Subcutaneous abdominal adipose tissue (tissue), 5 donors: ENCODE data around the gene HERC6.
"Not testable (repeated sequence)": the region's sequence is repeated elsewhere in the genome, so short reads cannot be mapped to it uniquely, and the experiment has no call there.

Experiments used
- H3K27ac ChIP-seq: one replicate; pipeline ENCODE4 v1.7.0; 2013; ENCODE audit warnings: low read depth, mild to moderate bottlenecking, inconsistent platforms, low read length, moderate library complexity
- H3K27me3 ChIP-seq, 5 donors: one replicate each; pipeline ENCODE4 v1.7.0; 2013; ENCODE audit warnings: low read length in 5 of 5, inconsistent platforms in 1 of 5; ENCODE audit not compliant: control insufficient read depth in 5 of 5, insufficient read depth in 4 of 5
- H3K36me3 ChIP-seq, 5 donors: one replicate each; pipeline ENCODE4 v1.7.0; 2013; ENCODE audit warnings: low read length in 5 of 5; ENCODE audit not compliant: control insufficient read depth in 5 of 5, insufficient read depth in 5 of 5
- H3K4me1 ChIP-seq, 5 donors: one replicate each; pipeline ENCODE4 v1.7.0; 2013; ENCODE audit warnings: low read length in 5 of 5, mild to moderate bottlenecking in 3 of 5, moderate library complexity in 1 of 5; ENCODE audit not compliant: control insufficient read depth in 5 of 5, insufficient read depth in 5 of 5
- H3K4me3 ChIP-seq, 5 donors: one replicate each; pipeline ENCODE4 v1.7.0; 2013; ENCODE audit warnings: low read length in 5 of 5, low read depth in 1 of 5
- H3K9ac ChIP-seq, 5 donors: one replicate each; pipeline ENCODE4 v1.7.0; 2013; ENCODE audit warnings: low read length in 5 of 5, mild to moderate bottlenecking in 4 of 5, moderate library complexity in 3 of 5
- H3K9me3 ChIP-seq, 5 donors: one replicate each; pipeline ENCODE4 v1.7.0; 2013; ENCODE audit warnings: low read length in 5 of 5; ENCODE audit not compliant: control insufficient read depth in 5 of 5
- donor health status: healthy.
- donor health status: healthy.
- donor health status: healthy.
- donor health status: healthy.
- donor health status: healthy.

HERC6 gene

GRCh38 chr4:88441696-88442095, 63.0 kb downstream of the HERC6 start:
- Histone ChIP-seq H3K4me1 (peaks cover 0 to 13% (median 0%) of the 10 kb centered on the region in 5 donors), H3K9ac (no peak overlapping the region), H3K27ac (no peak overlapping the region), H3K27me3 (no peaks in the 10 kb centered on the region), H3K9me3 (no peaks in the 10 kb centered on the region), H3K36me3 (peaks cover 0 to 22% (median 8%) of the 10 kb centered on the region in 5 donors), H3K4me3 (no peak overlapping the region)

- no peak overlapping the region for H3K9ac ChIP-seq
- H3K36me3 ChIP-seq, result peaks cover 0 to 22% (median 8%) of the 10 kb centered on the region in 5 donors
- no peaks in the 10 kb centered on the region for H3K27me3 ChIP-seq
- H3K4me1 ChIP-seq, result peaks cover 0 to 13% (median 0%) of the 10 kb centered on the region in 5 donors
- no peak overlapping the region for H3K27ac ChIP-seq
- H3K4me3 ChIP-seq, result no peak overlapping the region
- no peaks in the 10 kb centered on the region for H3K9me3 ChIP-seq
Measured at GRCh38 chr4:88442689-88443191, 64.1 kb downstream of the HERC6 start.

- Histone ChIP-seq H3K9ac (no peak overlapping the region), H3K27me3 (no peaks in the 10 kb centered on the region), H3K27ac (no peak overlapping the region), H3K4me3 (no peak overlapping the region), H3K36me3 (peaks cover 0 to 22% (median 8%) of the 10 kb centered on the region in 5 donors), H3K4me1 (peaks cover 0 to 13% (median 0%) of the 10 kb centered on the region in 5 donors), H3K9me3 (no peaks in the 10 kb centered on the region)
Measured at GRCh38 chr4:88443486-88443885, 64.8 kb downstream of the HERC6 start.

GRCh38 chr4:88445252-88445651, 66.6 kb downstream of the HERC6 start:
- Histone ChIP-seq H3K4me1 (peaks cover 0 to 13% (median 0%) of the 10 kb centered on the region in 5 donors), H3K36me3 (peaks cover 0 to 20% (median 7%) of the 10 kb centered on the region in 5 donors), H3K9me3 (no peaks in the 10 kb centered on the region), H3K9ac (no peak overlapping the region), H3K27me3 (no peaks in the 10 kb centered on the region), H3K4me3 (no peak overlapping the region), H3K27ac (no peak overlapping the region)

GRCh38 chr4:88446124-88446523, 67.5 kb downstream of the HERC6 start:
- peaks cover 0 to 16% (median 4%) of the 10 kb centered on the region in 5 donors for H3K36me3 ChIP-seq
- H3K9ac ChIP-seq, result no peak overlapping the region
- H3K4me1 ChIP-seq, result peaks cover 0 to 13% (median 0%) of the 10 kb centered on the region in 5 donors
- no peak overlapping the region for H3K27ac ChIP-seq
- H3K27me3 ChIP-seq, result no peaks in the 10 kb centered on the region
- H3K9me3 ChIP-seq, result no peaks in the 10 kb centered on the region
- H3K4me3 ChIP-seq, result no peak overlapping the region

GRCh38 chr4:88447371-88448095, 68.9 kb downstream of the HERC6 start:
- no peaks in the 10 kb centered on the region for H3K9me3 ChIP-seq
- H3K27ac ChIP-seq, result no peak overlapping the region
- H3K27me3 ChIP-seq, result no peaks in the 10 kb centered on the region
- no peak overlapping the region for H3K4me3 ChIP-seq
- H3K36me3 ChIP-seq, result peaks cover 0 to 5% (median 0%) of the 10 kb centered on the region in 5 donors
- no peak overlapping the region for H3K9ac ChIP-seq
- peaks cover 0 to 13% (median 0%) of the 10 kb centered on the region in 5 donors for H3K4me1 ChIP-seq

- not testable (repeated sequence) for H3K36me3 ChIP-seq, H3K27ac ChIP-seq, H3K4me3 ChIP-seq, H3K27me3 ChIP-seq, H3K9me3 ChIP-seq, H3K9ac ChIP-seq
- peaks cover 0 to 13% (median 0%) of the 10 kb centered on the region in 5 donors for H3K4me1 ChIP-seq
Measured at GRCh38 chr4:88448211-88448765, 69.6 kb downstream of the HERC6 start.

- H3K27me3 ChIP-seq, result no peaks in the 10 kb centered on the region
- peaks cover 0 to 13% (median 0%) of the 10 kb centered on the region in 5 donors for H3K4me1 ChIP-seq
- no peaks in the 10 kb centered on the region for H3K9me3 ChIP-seq
- H3K27ac ChIP-seq, result no peak overlapping the region
- H3K4me3 ChIP-seq, result no peak overlapping the region
- H3K9ac ChIP-seq, result no peak overlapping the region
- no peaks in the 10 kb centered on the region for H3K36me3 ChIP-seq
Measured at GRCh38 chr4:88448889-88449288, 70.2 kb downstream of the HERC6 start.

GRCh38 chr4:88449290-88449689, 70.6 kb downstream of the HERC6 start:
- Histone ChIP-seq H3K9me3 (no peaks in the 10 kb centered on the region), H3K27ac (no peak overlapping the region), H3K4me3 (no peak overlapping the region), H3K27me3 (no peaks in the 10 kb centered on the region), H3K4me1 (peaks cover 0 to 9% (median 0%) of the 10 kb centered on the region in 5 donors), H3K9ac (no peak overlapping the region), H3K36me3 (no peaks in the 10 kb centered on the region)

GRCh38 chr4:88451205-88451604, 72.6 kb downstream of the HERC6 start:
- no peak overlapping the region for H3K4me3 ChIP-seq
- H3K9me3 ChIP-seq, result no peaks in the 10 kb centered on the region
- no peaks in the 10 kb centered on the region for H3K36me3 ChIP-seq
- H3K27me3 ChIP-seq, result no peaks in the 10 kb centered on the region
- H3K27ac ChIP-seq, result no peak overlapping the region
- peaks cover 0 to 6% (median 0%) of the 10 kb centered on the region in 5 donors for H3K4me1 ChIP-seq
- no peak overlapping the region for H3K9ac ChIP-seq
